Measurements from ENCODE around the gene C6orf141.

The C6orf141 gene

DNA sequence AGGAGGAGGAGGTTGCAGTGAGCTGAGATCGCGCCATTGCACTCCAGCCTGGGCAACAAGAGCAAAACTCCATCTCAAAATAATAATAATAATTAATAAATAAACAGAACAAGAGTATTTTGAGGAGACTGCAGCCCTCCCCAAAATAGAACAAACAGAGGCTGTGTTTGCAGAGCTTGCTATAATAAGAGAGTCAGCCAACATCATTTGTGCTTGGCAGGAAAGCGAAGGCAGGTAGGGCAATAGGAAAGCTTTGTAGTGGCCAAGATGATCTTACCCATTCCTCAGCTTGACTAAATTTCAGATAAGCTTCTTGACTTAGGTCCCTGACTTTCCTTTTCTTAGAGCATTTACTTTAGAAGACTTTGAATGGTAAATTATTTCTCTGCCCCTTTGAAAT lies 6.7 kb downstream of the C6orf141 start:
- H3K27me3 ChIP-seq (ENCODE audit: insufficient read depth, insufficient read length), result no peaks in the 10 kb centered on the region
- no peaks in the 10 kb centered on the region for H3K36me3 ChIP-seq (ENCODE audit: insufficient read depth, insufficient read length, low read length)
- no peaks in the 10 kb centered on the region for H3K9me3 ChIP-seq (ENCODE audit: insufficient read depth, low read length)
- no peaks in the 10 kb centered on the region for H3K4me1 ChIP-seq (ENCODE audit: insufficient read depth, insufficient read length)
- DNase-seq (ENCODE audit: low read depth, low spot score), result no peak
- TF ChIP-seq YY1 (IDR thresholded peaks at IDR 0.05; ENCODE audit: insufficient read depth, insufficient read length), result no peak
- TF ChIP-seq SUZ12 (IDR thresholded peaks at IDR 0.05; ENCODE audit: extremely low read depth, insufficient read depth, insufficient read length), result no peak
- no peak for TF ChIP-seq ZNF274 (IDR thresholded peaks at IDR 0.05; ENCODE audit: low read depth, low read length)
- H3K9ac ChIP-seq (ENCODE audit: insufficient read length, low read depth), result no peak overlapping the region
- H3K4me3 ChIP-seq (ENCODE audit: insufficient read length, low read depth), result no peak overlapping the region

DNA sequence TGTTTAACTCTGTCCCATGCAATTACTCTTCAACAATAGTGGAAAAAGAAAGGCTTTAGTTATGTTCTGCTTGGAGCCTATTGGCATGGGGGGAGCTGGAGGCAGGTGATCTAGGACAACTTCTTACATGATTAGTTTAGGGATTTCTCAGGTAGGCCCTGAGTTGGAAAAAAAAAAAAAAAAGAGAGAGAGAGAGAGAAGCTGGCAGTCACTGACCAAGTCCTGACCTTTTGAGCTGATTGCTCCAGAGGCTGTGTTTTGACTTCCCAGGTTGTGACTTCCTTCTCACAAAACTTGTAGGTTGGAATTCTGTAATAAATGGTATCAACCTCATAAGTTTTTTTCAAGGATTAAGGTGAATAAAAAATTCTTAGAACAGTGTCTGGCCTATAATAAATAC lies 7.8 kb downstream of the C6orf141 start:
- H3K9me3 ChIP-seq (ENCODE audit: insufficient read depth, low read length), result no peaks in the 10 kb centered on the region
- TF ChIP-seq YY1 (IDR thresholded peaks at IDR 0.05; ENCODE audit: insufficient read depth, insufficient read length), result no peak
- no peak for TF ChIP-seq SUZ12 (IDR thresholded peaks at IDR 0.05; ENCODE audit: extremely low read depth, insufficient read depth, insufficient read length)
- no peak for TF ChIP-seq ZNF274 (IDR thresholded peaks at IDR 0.05; ENCODE audit: low read depth, low read length)
- H3K4me3 ChIP-seq (ENCODE audit: insufficient read length, low read depth), result no peak overlapping the region
- no peaks in the 10 kb centered on the region for H3K27me3 ChIP-seq (ENCODE audit: insufficient read depth, insufficient read length)
- H3K9ac ChIP-seq (ENCODE audit: insufficient read length, low read depth), result no peak overlapping the region
- H3K4me1 ChIP-seq (ENCODE audit: insufficient read depth, insufficient read length), result no peaks in the 10 kb centered on the region
- H3K36me3 ChIP-seq (ENCODE audit: insufficient read depth, insufficient read length, low read length), result no peaks in the 10 kb centered on the region
- no peak for DNase-seq (ENCODE audit: low read depth, low spot score)

DNA sequence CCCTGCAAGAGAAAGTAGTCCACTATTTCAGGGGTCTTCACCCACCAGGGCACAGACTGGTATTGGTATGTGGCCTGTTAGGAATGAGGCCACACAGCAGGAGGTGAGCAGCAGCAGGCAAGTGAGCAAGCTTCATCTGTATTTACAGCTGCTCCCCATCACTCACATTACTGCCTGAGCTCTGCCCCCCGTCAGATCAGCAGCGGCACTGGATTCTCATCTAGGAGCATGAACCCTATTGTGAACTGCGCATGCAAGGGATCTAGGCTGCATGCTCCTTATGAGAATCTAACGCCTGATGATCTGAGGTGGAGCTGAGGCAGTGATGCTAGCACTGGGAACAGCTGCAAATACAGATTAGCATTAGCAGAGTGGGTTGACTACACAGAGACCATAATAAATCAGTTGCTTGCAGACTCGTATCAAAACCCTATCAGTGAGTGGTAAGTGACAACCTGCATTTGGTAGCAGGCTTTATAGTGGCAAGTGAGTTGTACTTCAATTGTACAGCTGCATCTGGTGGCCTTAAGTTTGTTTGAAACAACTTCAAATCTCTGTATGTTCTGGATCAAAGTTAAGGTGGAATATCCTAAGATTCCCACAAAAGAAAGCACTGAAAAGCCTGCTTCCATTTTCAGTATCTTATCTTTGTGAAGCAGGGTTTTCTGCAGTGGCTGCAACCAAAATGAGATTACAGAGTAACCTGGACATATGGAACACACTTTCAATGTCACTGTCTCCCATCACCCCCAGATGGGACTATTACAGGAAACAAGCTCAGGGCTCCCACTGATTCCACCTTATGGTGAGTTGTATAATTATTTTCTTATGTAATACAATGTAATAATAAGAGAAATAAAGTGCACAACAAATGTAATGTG lies 12.8 kb downstream of the C6orf141 start:
- no peak for DNase-seq (ENCODE audit: low read depth, low spot score)
- Histone ChIP-seq H3K9me3 (ENCODE audit: insufficient read depth, low read length) (0 out of 2 replicates have a peak, but pooled peaks cover 7% of the 10 kb centered on the region), H3K4me3 (ENCODE audit: insufficient read length, low read depth) (no peak overlapping the region), H3K36me3 (ENCODE audit: insufficient read depth, insufficient read length, low read length) (no peaks in the 10 kb centered on the region), H3K9ac (ENCODE audit: insufficient read length, low read depth) (no peak overlapping the region), H3K27me3 (ENCODE audit: insufficient read depth, insufficient read length) (no peaks in the 10 kb centered on the region), H3K4me1 (ENCODE audit: insufficient read depth, insufficient read length) (no peaks in the 10 kb centered on the region)
- TF ChIP-seq SUZ12 (IDR thresholded peaks at IDR 0.05; ENCODE audit: extremely low read depth, insufficient read depth, insufficient read length) (no peak), ZNF274 (IDR thresholded peaks at IDR 0.05; ENCODE audit: low read depth, low read length) (no peak)

DNA sequence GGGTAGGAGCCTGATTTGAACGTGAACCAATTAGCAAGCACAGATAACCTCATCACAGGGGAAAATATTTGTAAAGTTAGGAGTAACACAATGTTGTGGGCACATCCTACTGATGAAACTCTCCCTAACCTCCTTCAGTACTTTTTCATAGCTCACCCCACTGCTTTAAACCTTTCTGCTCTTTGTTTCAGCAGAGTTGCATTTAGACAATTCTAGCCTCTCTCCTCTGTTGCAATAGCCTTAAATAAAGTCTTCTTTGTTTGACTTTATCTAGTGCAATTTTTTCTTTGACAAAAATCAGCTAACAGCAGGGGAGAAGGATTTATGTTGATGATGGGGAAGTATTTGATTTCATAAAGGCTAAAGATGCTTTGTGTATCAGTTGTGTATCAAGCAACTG lies 14.1 kb downstream of the C6orf141 start:
- DNase-seq (ENCODE audit: low read depth, low spot score), result no peak
- H3K9ac ChIP-seq (ENCODE audit: insufficient read length, low read depth), result no peak overlapping the region
- H3K36me3 ChIP-seq (ENCODE audit: insufficient read depth, insufficient read length, low read length), result no peaks in the 10 kb centered on the region
- H3K4me3 ChIP-seq (ENCODE audit: insufficient read length, low read depth), result no peak overlapping the region
- TF ChIP-seq YY1 (IDR thresholded peaks at IDR 0.05; ENCODE audit: insufficient read depth, insufficient read length) (no peak), ZNF274 (IDR thresholded peaks at IDR 0.05; ENCODE audit: low read depth, low read length) (no peak), SUZ12 (IDR thresholded peaks at IDR 0.05; ENCODE audit: extremely low read depth, insufficient read depth, insufficient read length) (no peak)
- H3K9me3 ChIP-seq (ENCODE audit: insufficient read depth, low read length), result 0 out of 2 replicates have a peak, but pooled peaks cover 7% of the 10 kb centered on the region
- H3K4me1 ChIP-seq (ENCODE audit: insufficient read depth, insufficient read length), result no peaks in the 10 kb centered on the region
- no peaks in the 10 kb centered on the region for H3K27me3 ChIP-seq (ENCODE audit: insufficient read depth, insufficient read length)

DNA sequence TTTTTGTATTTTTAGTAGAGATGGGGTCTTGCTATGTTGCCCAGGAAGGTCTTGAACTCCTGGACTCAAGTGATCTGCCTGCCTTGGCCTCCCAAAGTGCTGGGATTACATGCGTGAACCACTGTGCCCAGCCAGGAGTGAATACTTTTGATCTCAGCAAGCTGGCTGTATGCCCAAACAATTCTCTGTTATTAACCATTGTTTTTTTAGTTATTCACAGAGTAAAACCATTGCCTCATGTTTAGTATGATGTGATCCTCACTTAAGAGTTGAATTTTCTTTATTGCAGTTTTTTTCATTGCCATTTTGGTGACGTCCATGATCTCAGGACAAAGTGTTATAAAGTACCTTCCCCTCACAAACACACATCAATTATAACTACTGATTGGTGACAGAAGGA lies 14.8 kb downstream of the C6orf141 start:
- Histone ChIP-seq H3K4me3 (ENCODE audit: insufficient read length, low read depth) (no peak overlapping the region), H3K36me3 (ENCODE audit: insufficient read depth, insufficient read length, low read length) (no peaks in the 10 kb centered on the region), H3K9me3 (ENCODE audit: insufficient read depth, low read length) (0 out of 2 replicates have a peak, but pooled peaks cover 7% of the 10 kb centered on the region), H3K4me1 (ENCODE audit: insufficient read depth, insufficient read length) (no peaks in the 10 kb centered on the region), H3K27me3 (ENCODE audit: insufficient read depth, insufficient read length) (no peaks in the 10 kb centered on the region), H3K9ac (ENCODE audit: insufficient read length, low read depth) (no peak overlapping the region)
- DNase-seq (ENCODE audit: low read depth, low spot score), result no peak
- TF ChIP-seq YY1 (IDR thresholded peaks at IDR 0.05; ENCODE audit: insufficient read depth, insufficient read length) (no peak), ZNF274 (IDR thresholded peaks at IDR 0.05; ENCODE audit: low read depth, low read length) (no peak), SUZ12 (IDR thresholded peaks at IDR 0.05; ENCODE audit: extremely low read depth, insufficient read depth, insufficient read length) (no peak)

DNA sequence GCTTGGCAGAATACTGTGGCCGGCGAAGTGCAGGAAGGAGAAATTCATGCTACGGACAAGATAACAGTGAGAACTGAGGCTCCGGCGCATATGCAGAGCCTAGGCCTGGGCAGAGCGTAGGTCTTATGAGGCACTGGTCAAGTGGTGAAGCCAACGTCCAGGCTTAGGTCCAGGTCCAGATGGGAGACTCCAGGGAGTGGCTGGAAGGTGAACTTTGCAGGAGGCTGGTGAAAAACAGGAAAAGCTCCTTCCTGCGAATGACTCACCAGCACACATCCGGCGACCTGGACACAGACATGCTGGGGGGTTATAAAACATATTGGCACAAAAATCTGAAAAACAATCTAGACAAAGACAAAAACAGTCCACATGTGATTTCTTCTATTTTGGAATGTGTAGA lies 15.4 kb downstream of the C6orf141 start:
- H3K27me3 ChIP-seq (ENCODE audit: insufficient read depth, insufficient read length), result no peaks in the 10 kb centered on the region
- H3K4me3 ChIP-seq (ENCODE audit: insufficient read length, low read depth), result no peak overlapping the region
- 0 out of 2 replicates have a peak, but pooled peaks cover 7% of the 10 kb centered on the region for H3K9me3 ChIP-seq (ENCODE audit: insufficient read depth, low read length)
- no peak for TF ChIP-seq ZNF274 (IDR thresholded peaks at IDR 0.05; ENCODE audit: low read depth, low read length)
- no peak for TF ChIP-seq YY1 (IDR thresholded peaks at IDR 0.05; ENCODE audit: insufficient read depth, insufficient read length)
- no peak for TF ChIP-seq SUZ12 (IDR thresholded peaks at IDR 0.05; ENCODE audit: extremely low read depth, insufficient read depth, insufficient read length)
- DNase-seq (ENCODE audit: low read depth, low spot score), result no peak
- H3K9ac ChIP-seq (ENCODE audit: insufficient read length, low read depth), result no peak overlapping the region
- H3K4me1 ChIP-seq (ENCODE audit: insufficient read depth, insufficient read length), result no peaks in the 10 kb centered on the region
- no peaks in the 10 kb centered on the region for H3K36me3 ChIP-seq (ENCODE audit: insufficient read depth, insufficient read length, low read length)

DNA sequence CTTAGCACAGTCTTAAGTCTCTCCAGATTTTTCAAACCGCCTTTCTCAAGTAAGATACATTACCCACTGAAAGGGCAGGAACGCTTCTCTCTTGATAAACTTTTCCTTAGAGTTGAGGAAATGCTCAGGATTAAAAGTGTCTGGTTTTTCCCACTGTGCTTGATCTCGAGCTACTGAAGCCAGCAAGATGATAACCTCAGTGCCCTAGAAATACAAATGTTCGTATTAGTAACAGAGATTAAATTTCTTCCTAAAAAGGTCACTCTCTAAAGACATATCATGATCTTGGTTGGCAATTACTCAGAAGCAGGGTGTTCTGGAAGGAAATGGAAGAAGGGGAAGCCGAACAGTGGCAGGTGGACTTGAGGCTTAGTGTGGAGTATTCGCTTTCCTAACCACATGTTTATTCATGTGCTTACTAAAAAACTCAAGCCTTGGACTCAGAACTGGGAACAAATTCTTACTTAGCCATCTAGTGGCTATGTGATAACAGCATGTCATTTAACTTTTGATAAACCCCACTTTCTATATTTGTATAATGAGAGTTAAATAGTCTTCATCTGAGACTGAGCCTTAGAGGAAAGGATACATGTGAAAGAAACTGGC lies 20.1 kb downstream of the C6orf141 start:
- no peak overlapping the region for H3K4me3 ChIP-seq (ENCODE audit: insufficient read length, low read depth)
- no peaks in the 10 kb centered on the region for H3K27me3 ChIP-seq (ENCODE audit: insufficient read depth, insufficient read length)
- no peaks in the 10 kb centered on the region for H3K4me1 ChIP-seq (ENCODE audit: insufficient read depth, insufficient read length)
- no peak for TF ChIP-seq SUZ12 (IDR thresholded peaks at IDR 0.05; ENCODE audit: extremely low read depth, insufficient read depth, insufficient read length)
- TF ChIP-seq YY1 (IDR thresholded peaks at IDR 0.05; ENCODE audit: insufficient read depth, insufficient read length), result no peak
- TF ChIP-seq ZNF274 (IDR thresholded peaks at IDR 0.05; ENCODE audit: low read depth, low read length), result no peak
- H3K36me3 ChIP-seq (ENCODE audit: insufficient read depth, insufficient read length, low read length), result no peaks in the 10 kb centered on the region
- H3K9me3 ChIP-seq (ENCODE audit: insufficient read depth, low read length), result no peaks in the 10 kb centered on the region
- DNase-seq (ENCODE audit: low read depth, low spot score), result no peak
- no peak overlapping the region for H3K9ac ChIP-seq (ENCODE audit: insufficient read length, low read depth)

All from NT2/D1 (cell line).